ENCODE data around the gene VAMP7. TPM values are rescaled to one million over a fixed set of nuclear protein-coding genes. Genes with fewer than 3 reads are reported as not detected.
"Not testable (repeated sequence)": the region's sequence is repeated elsewhere in the genome, so short reads cannot be mapped to it uniquely, and the experiment has no call there.

The VAMP7 gene
- polyA plus RNA-seq, 1 donor from 2014 or later, result 43.4 TPM

DNA sequence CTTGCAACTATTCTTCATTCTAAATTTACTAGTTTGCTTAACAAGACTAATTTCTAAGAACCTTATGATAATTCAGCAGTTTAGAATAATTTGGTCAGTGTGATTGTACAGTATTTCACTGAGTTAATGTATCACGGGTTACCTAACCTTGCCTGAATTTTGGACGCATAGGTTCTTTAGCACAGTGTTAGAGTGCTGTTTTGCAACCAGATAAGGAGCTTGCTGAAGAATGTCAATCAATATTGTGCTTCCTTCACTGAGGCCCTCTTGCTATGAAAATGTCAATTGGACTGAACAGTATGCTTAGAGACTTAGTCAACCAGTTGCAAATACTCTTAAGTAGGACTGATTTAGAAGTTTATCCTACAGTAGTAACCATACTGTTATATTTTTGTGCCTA is 19.6 kb downstream of the VAMP7 start:
- Histone ChIP-seq H3K9me3 (ENCODE audit: low read length) (no peaks in the 10 kb centered on the region), H3F3A (ENCODE audit: insufficient read depth, low read length, poor library complexity, severe bottlenecking) (no peaks in the 10 kb centered on the region), H3K27me3 (ENCODE audit: insufficient read depth, low read depth, low read length) (no peaks in the 10 kb centered on the region), H4K20me1 (ENCODE audit: insufficient read depth) (no peaks in the 10 kb centered on the region), H3K36me3 (ENCODE audit: insufficient read depth, low read length) (no peaks in the 10 kb centered on the region), H3K27ac (ENCODE audit: low read length) (no peak overlapping the region), H3K79me2 (replicated peaks; ENCODE audit: insufficient read depth, low read length) (no peaks in the 10 kb centered on the region), H3K9ac (ENCODE audit: low read length) (no peak overlapping the region), H3K4me3 (ENCODE audit: low read length) (no peak overlapping the region), H3K4me2 (ENCODE audit: low read length) (no peak overlapping the region), H3K9me2 (ENCODE audit: insufficient read depth, low read length) (no peaks in the 10 kb centered on the region), H2AFZ (ENCODE audit: low read depth, low read length) (no peak overlapping the region)
- TF ChIP-seq, protein P1, sequence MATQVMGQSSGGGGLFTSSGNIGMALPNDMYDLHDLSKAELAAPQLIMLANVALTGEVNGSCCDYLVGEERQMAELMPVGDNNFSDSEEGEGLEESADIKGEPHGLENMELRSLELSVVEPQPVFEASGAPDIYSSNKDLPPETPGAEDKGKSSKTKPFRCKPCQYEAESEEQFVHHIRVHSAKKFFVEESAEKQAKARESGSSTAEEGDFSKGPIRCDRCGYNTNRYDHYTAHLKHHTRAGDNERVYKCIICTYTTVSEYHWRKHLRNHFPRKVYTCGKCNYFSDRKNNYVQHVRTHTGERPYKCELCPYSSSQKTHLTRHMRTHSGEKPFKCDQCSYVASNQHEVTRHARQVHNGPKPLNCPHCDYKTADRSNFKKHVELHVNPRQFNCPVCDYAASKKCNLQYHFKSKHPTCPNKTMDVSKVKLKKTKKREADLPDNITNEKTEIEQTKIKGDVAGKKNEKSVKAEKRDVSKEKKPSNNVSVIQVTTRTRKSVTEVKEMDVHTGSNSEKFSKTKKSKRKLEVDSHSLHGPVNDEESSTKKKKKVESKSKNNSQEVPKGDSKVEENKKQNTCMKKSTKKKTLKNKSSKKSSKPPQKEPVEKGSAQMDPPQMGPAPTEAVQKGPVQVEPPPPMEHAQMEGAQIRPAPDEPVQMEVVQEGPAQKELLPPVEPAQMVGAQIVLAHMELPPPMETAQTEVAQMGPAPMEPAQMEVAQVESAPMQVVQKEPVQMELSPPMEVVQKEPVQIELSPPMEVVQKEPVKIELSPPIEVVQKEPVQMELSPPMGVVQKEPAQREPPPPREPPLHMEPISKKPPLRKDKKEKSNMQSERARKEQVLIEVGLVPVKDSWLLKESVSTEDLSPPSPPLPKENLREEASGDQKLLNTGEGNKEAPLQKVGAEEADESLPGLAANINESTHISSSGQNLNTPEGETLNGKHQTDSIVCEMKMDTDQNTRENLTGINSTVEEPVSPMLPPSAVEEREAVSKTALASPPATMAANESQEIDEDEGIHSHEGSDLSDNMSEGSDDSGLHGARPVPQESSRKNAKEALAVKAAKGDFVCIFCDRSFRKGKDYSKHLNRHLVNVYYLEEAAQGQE (IDR thresholded peaks at IDR 0.05; ENCODE audit: borderline replicate concordance), result no peak
- TF ChIP-seq POLR2AphosphoS5 (IDR thresholded peaks at IDR 0.05) (no peak), EP300 (conservative IDR thresholded peaks at IDR 0.05; ENCODE audit: poor library complexity, severe bottlenecking) (no peak), SMC3 (conservative IDR thresholded peaks at IDR 0.05; ENCODE audit: poor library complexity) (no peak), EZH2 (IDR thresholded peaks at IDR 0.05; ENCODE audit: borderline replicate concordance, insufficient read depth, low read length, poor library complexity, severe bottlenecking) (no peak), TAF1 (IDR thresholded peaks at IDR 0.05; ENCODE audit: low read depth) (no peak), CTCF (IDR thresholded peaks at IDR 0.05; ENCODE audit: poor library complexity, severe bottlenecking) (no peak)

- H2AFZ ChIP-seq (ENCODE audit: low read depth, low read length); H3K4me3 ChIP-seq (ENCODE audit: low read length); H3K36me3 ChIP-seq (ENCODE audit: insufficient read depth, low read length); H3K27ac ChIP-seq (ENCODE audit: low read length); H3K9me2 ChIP-seq (ENCODE audit: insufficient read depth, low read length); H3F3A ChIP-seq (ENCODE audit: insufficient read depth, low read length, poor library complexity, severe bottlenecking); H3K4me2 ChIP-seq (ENCODE audit: low read length); H4K20me1 ChIP-seq (ENCODE audit: insufficient read depth); H3K27me3 ChIP-seq (ENCODE audit: insufficient read depth, low read depth, low read length); H3K9ac ChIP-seq (ENCODE audit: low read length); H3K9me3 ChIP-seq (ENCODE audit: low read length); H3K79me2 ChIP-seq (replicated peaks; ENCODE audit: insufficient read depth, low read length): not testable (repeated sequence)
Measured at GRCh38 chrX:155907661-155908060, 26.5 kb downstream of the VAMP7 start.

DNA sequence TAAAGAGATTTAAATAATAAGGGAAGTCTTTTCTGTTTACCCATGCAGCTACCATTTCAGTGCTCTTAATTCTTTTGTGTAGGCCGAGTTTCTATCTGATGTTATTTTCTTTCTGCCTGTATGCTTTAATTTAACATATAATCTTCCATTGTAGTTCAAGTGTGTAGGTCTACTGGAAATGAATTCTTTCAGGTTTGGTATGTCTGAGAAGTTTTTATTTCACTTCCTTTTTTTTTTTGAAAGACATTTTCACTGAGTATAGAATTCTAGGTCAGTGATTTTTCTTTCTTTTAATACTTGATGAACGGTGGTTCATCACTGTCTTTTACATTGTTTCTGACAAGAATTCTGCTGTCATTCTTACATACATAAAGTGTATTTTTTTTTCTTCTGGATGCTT is 42.1 kb downstream of the VAMP7 start:
- no peaks in the 10 kb centered on the region for H4K20me1 ChIP-seq (ENCODE audit: insufficient read depth)
- no peak overlapping the region for H3K4me3 ChIP-seq (ENCODE audit: low read length)
- no peaks in the 10 kb centered on the region for H3K27me3 ChIP-seq (ENCODE audit: insufficient read depth, low read depth, low read length)
- H3K9ac ChIP-seq (ENCODE audit: low read length), result no peak overlapping the region
- H3K36me3 ChIP-seq (ENCODE audit: insufficient read depth, low read length), result no peaks in the 10 kb centered on the region
- TF ChIP-seq MXI1 (conservative IDR thresholded peaks at IDR 0.05; ENCODE audit: poor library complexity, severe bottlenecking) (no peak), TAF1 (IDR thresholded peaks at IDR 0.05; ENCODE audit: low read depth) (no peak), CTCF (IDR thresholded peaks at IDR 0.05; ENCODE audit: poor library complexity, severe bottlenecking) (no peak), SMC3 (conservative IDR thresholded peaks at IDR 0.05; ENCODE audit: poor library complexity) (no peak), EP300 (conservative IDR thresholded peaks at IDR 0.05; ENCODE audit: poor library complexity, severe bottlenecking) (no peak), EZH2 (IDR thresholded peaks at IDR 0.05; ENCODE audit: borderline replicate concordance, insufficient read depth, low read length, poor library complexity, severe bottlenecking) (no peak), POLR2AphosphoS5 (IDR thresholded peaks at IDR 0.05) (no peak), RAD21 (conservative IDR thresholded peaks at IDR 0.05) (no peak)
- TF ChIP-seq, protein P1 (IDR thresholded peaks at IDR 0.05; ENCODE audit: borderline replicate concordance), result no peak
- H3K9me3 ChIP-seq (ENCODE audit: low read length), result no peaks in the 10 kb centered on the region
- H3K27ac ChIP-seq (ENCODE audit: low read length), result no peak overlapping the region
- no peak overlapping the region for H3K4me2 ChIP-seq (ENCODE audit: low read length)
- H3F3A ChIP-seq (ENCODE audit: insufficient read depth, low read length, poor library complexity, severe bottlenecking), result no peaks in the 10 kb centered on the region
- H2AFZ ChIP-seq (ENCODE audit: low read depth, low read length), result no peak overlapping the region
- H3K9me2 ChIP-seq (ENCODE audit: insufficient read depth, low read length), result no peaks in the 10 kb centered on the region
- no peaks in the 10 kb centered on the region for H3K79me2 ChIP-seq (replicated peaks; ENCODE audit: insufficient read depth, low read length)

Data from neural cell (in vitro differentiated cells).